ENCODE results near the gene COL5A1. TPM values are rescaled to one million over a fixed set of nuclear protein-coding genes. Genes with fewer than 3 reads are reported as not detected.

COL5A1 gene
- total RNA-seq, 2 donors from 2014 or later = 10.9 to 21.7 TPM

- no peaks in the 10 kb centered on the region for H3K4me1 ChIP-seq
- intact Hi-C loops (cut with DNase I) = no loop called here
- H3K27ac ChIP-seq = no peak overlapping the region
- H3K27me3 ChIP-seq = no peaks in the 10 kb centered on the region
- no peaks in the 10 kb centered on the region for H3K9me3 ChIP-seq
- DNase-seq = peak; percentile 6
- TF ChIP-seq CTCF (IDR thresholded peaks at IDR 0.05) = no peak
- H3K4me3 ChIP-seq = no peak overlapping the region
- H3K9ac ChIP-seq (ENCODE audit: low read depth in 2 of 2, low read length in 2 of 2) = no peak overlapping the region
- no peaks in the 10 kb centered on the region for H3K36me3 ChIP-seq
Observed at GRCh38 chr9:134594078-134594941, 47.3 kb upstream of the COL5A1 start.

- Histone ChIP-seq H3K36me3 (no peaks in the 10 kb centered on the region), H3K27me3 (no peaks in the 10 kb centered on the region), H3K4me3 (no peak overlapping the region), H3K4me1 (no peaks in the 10 kb centered on the region), H3K27ac (no peak overlapping the region), H3K9ac (ENCODE audit: low read depth in 2 of 2, low read length in 2 of 2) (no peak overlapping the region), H3K9me3 (no peaks in the 10 kb centered on the region)
- no peak for TF ChIP-seq CTCF (IDR thresholded peaks at IDR 0.05)
- intact Hi-C loops (cut with DNase I) = no loop called here
- DNase-seq = no peak
Observed at GRCh38 chr9:134595014-134595413, 46.6 kb upstream of the COL5A1 start.

GRCh38 chr9:134597041-134597913 is 44.3 kb upstream of the COL5A1 start:
- no peaks in the 10 kb centered on the region for H3K36me3 ChIP-seq
- no peak overlapping the region for H3K9ac ChIP-seq (ENCODE audit: low read depth in 2 of 2, low read length in 2 of 2)
- H3K4me1 ChIP-seq = no peaks in the 10 kb centered on the region
- no peaks in the 10 kb centered on the region for H3K27me3 ChIP-seq
- H3K9me3 ChIP-seq = no peaks in the 10 kb centered on the region
- intact Hi-C loops (cut with DNase I) = no loop called here
- H3K27ac ChIP-seq = no peak overlapping the region
- TF ChIP-seq CTCF (IDR thresholded peaks at IDR 0.05) = no peak
- H3K4me3 ChIP-seq = no peak overlapping the region
- DNase-seq = no peak

GRCh38 chr9:134597957-134598883 is 43.4 kb upstream of the COL5A1 start:
- H3K36me3 ChIP-seq = no peaks in the 10 kb centered on the region
- no peak for DNase-seq
- no peak overlapping the region for H3K4me3 ChIP-seq
- no peaks in the 10 kb centered on the region for H3K27me3 ChIP-seq
- no peaks in the 10 kb centered on the region for H3K9me3 ChIP-seq
- no peak for TF ChIP-seq CTCF (IDR thresholded peaks at IDR 0.05)
- H3K27ac ChIP-seq = no peak overlapping the region
- H3K4me1 ChIP-seq = no peaks in the 10 kb centered on the region
- intact Hi-C loops (cut with DNase I) = no loop called here
- H3K9ac ChIP-seq (ENCODE audit: low read depth in 2 of 2, low read length in 2 of 2) = peak overlapping the region in 1 of 2 donors; percentile 55

- TF ChIP-seq CTCF (IDR thresholded peaks at IDR 0.05) = no peak
- H3K9ac ChIP-seq (ENCODE audit: low read depth in 2 of 2, low read length in 2 of 2) = peak overlapping the region in 1 of 2 donors; percentile 55
- no peaks in the 10 kb centered on the region for H3K9me3 ChIP-seq
- no peaks in the 10 kb centered on the region for H3K27me3 ChIP-seq
- DNase-seq = no peak
- H3K4me3 ChIP-seq = no peak overlapping the region
- H3K27ac ChIP-seq = no peak overlapping the region
- no peaks in the 10 kb centered on the region for H3K4me1 ChIP-seq
- intact Hi-C loops (cut with DNase I) = no loop called here
- no peaks in the 10 kb centered on the region for H3K36me3 ChIP-seq
Observed at GRCh38 chr9:134598884-134599245, 42.7 kb upstream of the COL5A1 start.

Data from colonic mucosa (tissue), 4 donors.